Astrocyte (in vitro differentiated cells and primary cell): ENCODE data around the gene MAP7. TPM values are rescaled to one million over a fixed set of nuclear protein-coding genes. Genes with fewer than 3 reads are reported as not detected.

Experiments
- DNase-seq: peaks from one replicate; pipeline ENCODE4 v3.0.0-alpha.2; 2010; ENCODE audit warnings: low read depth
- FAIRE-seq: peaks from 2 replicates; lab custom pipeline; 2011; peaks lifted over from hg19 to GRCh38; lab: Jason Lieb, UNC
- H2AFZ ChIP-seq: 2 replicates; pipeline ENCODE4 v1.6.0; 2012; ENCODE audit warnings: low read depth, low read length, inconsistent platforms
- H3K27ac ChIP-seq: 2 replicates; pipeline ENCODE4 v1.5.1; 2011; ENCODE audit warnings: low read depth, low read length, inconsistent platforms
- H3K27me3 ChIP-seq: 2 replicates; pipeline ENCODE4 v1.6.0; 2011; ENCODE audit warnings: low read length, inconsistent platforms; ENCODE audit not compliant: insufficient read depth
- H3K36me3 ChIP-seq: 2 replicates; pipeline ENCODE4 v1.5.1; 2011; ENCODE audit warnings: low read length, inconsistent platforms; ENCODE audit not compliant: insufficient read depth
- H3K4me1 ChIP-seq: 2 replicates; pipeline ENCODE4 v1.5.1; 2011; ENCODE audit warnings: low read length, inconsistent platforms; ENCODE audit not compliant: insufficient read depth
- H3K4me2 ChIP-seq: 2 replicates; pipeline ENCODE4 v1.6.0; 2012; ENCODE audit warnings: low read length, inconsistent platforms
- H3K4me3 ChIP-seq: 2 replicates; pipeline ENCODE4 v1.5.1; 2011; ENCODE audit warnings: low read depth, mild to moderate bottlenecking, low read length, inconsistent platforms; ENCODE audit not compliant: insufficient read depth
- H3K79me2 ChIP-seq: 2 replicates; pipeline ENCODE4 v1.6.0; 2012; ENCODE audit warnings: mild to moderate bottlenecking, low read length, inconsistent platforms; ENCODE audit not compliant: insufficient read depth
- H3K9ac ChIP-seq: 2 replicates; pipeline ENCODE4 v1.6.0; 2012; ENCODE audit warnings: mild to moderate bottlenecking, low read length, inconsistent platforms
- H3K9me3 ChIP-seq: 2 replicates; pipeline ENCODE4 v1.5.1; 2012; ENCODE audit warnings: low read depth, mild to moderate bottlenecking, low read length, inconsistent platforms; ENCODE audit not compliant: insufficient read depth
- H4K20me1 ChIP-seq: 2 replicates; pipeline ENCODE4 v1.6.0; 2012; ENCODE audit warnings: low read length, inconsistent platforms; ENCODE audit not compliant: insufficient read depth
- H3K27ac Mint-ChIP-seq: one replicate; pipeline ENCODE4 v1.8.0; 2021; ENCODE audit warnings: mild to moderate bottlenecking, mixed read lengths; ENCODE audit not compliant: unreplicated experiment
- H3K27me3 Mint-ChIP-seq: one replicate; pipeline ENCODE4 v1.8.0; 2021; ENCODE audit warnings: low read depth, mixed read lengths; ENCODE audit not compliant: unreplicated experiment
- H3K36me3 Mint-ChIP-seq: one replicate; pipeline ENCODE4 v1.8.0; 2021; ENCODE audit warnings: low read depth, mixed read lengths; ENCODE audit not compliant: unreplicated experiment
- H3K4me1 Mint-ChIP-seq: one replicate; pipeline ENCODE4 v1.8.0; 2021; ENCODE audit warnings: low read depth, mixed read lengths; ENCODE audit not compliant: unreplicated experiment
- H3K4me3 Mint-ChIP-seq: one replicate; pipeline ENCODE4 v1.8.0; 2021; ENCODE audit warnings: mild to moderate bottlenecking, moderate library complexity, mixed read lengths; ENCODE audit not compliant: unreplicated experiment
- H3K9me3 Mint-ChIP-seq: one replicate; pipeline ENCODE4 v1.8.0; 2021; ENCODE audit warnings: mild to moderate bottlenecking, mixed read lengths; ENCODE audit not compliant: unreplicated experiment
- EZH2 ChIP-seq: IDR thresholded peaks from 2 replicates; pipeline ENCODE4 v1.6.1; 2012; ENCODE audit warnings: mild to moderate bottlenecking, low read length, inconsistent platforms; ENCODE audit not compliant: insufficient read depth
- total RNA-seq: library from RNA; stranded (reverse); gene quantifications from 2 replicates; pipeline ENCODE4 v1.2.1, GENCODE V29; 2021
- TF ChIP-seq, protein P1 (sequence below): IDR thresholded peaks from 2 replicates; pipeline ENCODE4 v1.5.1; 2011; ENCODE audit warnings: low read depth, mild to moderate bottlenecking, inconsistent platforms, low read length, moderate library complexity; ENCODE audit not compliant: insufficient read depth

The MAP7 gene
- total RNA-seq, 1 donor from 2014 or later: 3.3 TPM

GRCh38 chr6:136564180-136564579 lies 14.0 kb upstream of the MAP7 start:
- TF ChIP-seq EZH2: no peak
- TF ChIP-seq, protein P1, sequence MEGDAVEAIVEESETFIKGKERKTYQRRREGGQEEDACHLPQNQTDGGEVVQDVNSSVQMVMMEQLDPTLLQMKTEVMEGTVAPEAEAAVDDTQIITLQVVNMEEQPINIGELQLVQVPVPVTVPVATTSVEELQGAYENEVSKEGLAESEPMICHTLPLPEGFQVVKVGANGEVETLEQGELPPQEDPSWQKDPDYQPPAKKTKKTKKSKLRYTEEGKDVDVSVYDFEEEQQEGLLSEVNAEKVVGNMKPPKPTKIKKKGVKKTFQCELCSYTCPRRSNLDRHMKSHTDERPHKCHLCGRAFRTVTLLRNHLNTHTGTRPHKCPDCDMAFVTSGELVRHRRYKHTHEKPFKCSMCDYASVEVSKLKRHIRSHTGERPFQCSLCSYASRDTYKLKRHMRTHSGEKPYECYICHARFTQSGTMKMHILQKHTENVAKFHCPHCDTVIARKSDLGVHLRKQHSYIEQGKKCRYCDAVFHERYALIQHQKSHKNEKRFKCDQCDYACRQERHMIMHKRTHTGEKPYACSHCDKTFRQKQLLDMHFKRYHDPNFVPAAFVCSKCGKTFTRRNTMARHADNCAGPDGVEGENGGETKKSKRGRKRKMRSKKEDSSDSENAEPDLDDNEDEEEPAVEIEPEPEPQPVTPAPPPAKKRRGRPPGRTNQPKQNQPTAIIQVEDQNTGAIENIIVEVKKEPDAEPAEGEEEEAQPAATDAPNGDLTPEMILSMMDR: no peak
- no peaks in the 10 kb centered on the region for H3K36me3 Mint-ChIP-seq
- no peak for DNase-seq
- Histone ChIP-seq H4K20me1 (no peaks in the 10 kb centered on the region), H3K9me3 (no peaks in the 10 kb centered on the region), H3K79me2 (no peaks in the 10 kb centered on the region), H3K4me1 (no peaks in the 10 kb centered on the region), H3K9ac (no peak overlapping the region), H2AFZ (no peak overlapping the region), H3K27me3 (no peaks in the 10 kb centered on the region), H3K36me3 (peaks cover 2% of the 10 kb centered on the region), H3K27ac (no peak overlapping the region), H3K4me2 (no peak overlapping the region), H3K4me3 (no peak overlapping the region)
- H3K9me3 Mint-ChIP-seq: no peaks in the 10 kb centered on the region
- peaks cover 2% of the 10 kb centered on the region for H3K4me1 Mint-ChIP-seq
- H3K27me3 Mint-ChIP-seq: peaks cover 3% of the 10 kb centered on the region
- FAIRE-seq: no peak
- H3K4me3 Mint-ChIP-seq: no peak overlapping the region
- H3K27ac Mint-ChIP-seq: no peak overlapping the region

GRCh38 chr6:136563386-136564152 lies 13.3 kb upstream of the MAP7 start:
- peaks cover 3% of the 10 kb centered on the region for H3K27me3 Mint-ChIP-seq

More at GRCh38 chr6:136563386-136564152, 13.3 kb upstream of the MAP7 start:
- no peaks in the 10 kb centered on the region for H3K79me2 ChIP-seq
- no peak overlapping the region for H3K4me2 ChIP-seq
- H2AFZ ChIP-seq: no peak overlapping the region
- H3K36me3 Mint-ChIP-seq: no peaks in the 10 kb centered on the region
- H3K4me1 Mint-ChIP-seq: peaks cover 2% of the 10 kb centered on the region
- FAIRE-seq (no peak), DNase-seq (no peak)
- TF ChIP-seq, protein P1: no peak
- no peak for TF ChIP-seq EZH2
- H3K36me3 ChIP-seq: peaks cover 2% of the 10 kb centered on the region
- H3K4me1 ChIP-seq: no peaks in the 10 kb centered on the region
- H3K4me3 ChIP-seq: no peak overlapping the region
- no peak overlapping the region for H3K4me3 Mint-ChIP-seq
- H3K9me3 ChIP-seq: no peaks in the 10 kb centered on the region
- H4K20me1 ChIP-seq: no peaks in the 10 kb centered on the region
- H3K9me3 Mint-ChIP-seq: no peaks in the 10 kb centered on the region
- H3K27me3 ChIP-seq: no peaks in the 10 kb centered on the region
- H3K27ac Mint-ChIP-seq: no peak overlapping the region
- no peak overlapping the region for H3K27ac ChIP-seq
- no peak overlapping the region for H3K9ac ChIP-seq
